Caco-2 (cell line): ENCODE results near the gene APOL1. TPM values are rescaled to one million over a fixed set of nuclear protein-coding genes. Genes with fewer than 3 reads are reported as not detected.

Experiments
- BruUV-seq: library from RNA; stranded (reverse); fragments of 400-500 nt; replicated peaks from 2 replicates; lab custom pipeline; 2021; lab: Mats Ljungman, UMichigan
- CTCF ChIA-PET: fragments of 300-600 bp; sonication (Branson Sonifier 250); formaldehyde crosslinking; loops from one replicate; lab custom pipeline; 2022; ENCODE audit warnings: antibody characterized with exemption; lab: Charles Lee
- POLR2A ChIA-PET: fragments of 300-600 bp; sonication (Branson Sonifier 250); formaldehyde crosslinking; loops from one replicate; lab custom pipeline; 2022; ENCODE audit warnings: antibody characterized with exemption; lab: Charles Lee
- DNase-seq, 2 experiments: peaks; one replicate each; pipeline versions ENCODE4 v3.0.0 to v3.0.0-alpha.2; 2020 to 2022
- H3K27me3 ChIP-seq: replicated peaks from 2 replicates; pipeline ENCODE4 v1.6.0; 2011; ENCODE audit warnings: low read length; ENCODE audit not compliant: control insufficient read depth, insufficient read depth
- H3K36me3 ChIP-seq: 2 replicates; pipeline ENCODE4 v1.5.1; 2011; ENCODE audit warnings: low read length; ENCODE audit not compliant: control insufficient read depth, insufficient read depth
- H3K4me1 ChIP-seq: fragments of 250-450 bp; sonication (Bioruptor Pico); 2 replicates; pipeline ENCODE4 v1.5.1; 2020; ENCODE audit warnings: mild to moderate bottlenecking
- H3K4me3 ChIP-seq: 2 replicates; pipeline ENCODE4 v1.5.1; 2011; ENCODE audit warnings: low read depth, mild to moderate bottlenecking, control low read depth, low read length
- H3K9me3 ChIP-seq: fragments of 250-450 bp; sonication (Bioruptor Pico); 2 replicates; pipeline ENCODE4 v1.5.1; 2020; ENCODE audit warnings: mild to moderate bottlenecking, moderate library complexity
- H3K27ac Mint-ChIP-seq: one replicate; pipeline ENCODE4 v1.8.0; 2022; ENCODE audit warnings: mixed read lengths; ENCODE audit not compliant: unreplicated experiment
- H3K27me3 Mint-ChIP-seq: one replicate; pipeline ENCODE4 v1.8.0; 2022; ENCODE audit warnings: mixed read lengths; ENCODE audit not compliant: insufficient read depth, unreplicated experiment
- H3K36me3 Mint-ChIP-seq: one replicate; pipeline ENCODE4 v1.8.0; 2022; ENCODE audit warnings: mild to moderate bottlenecking, mixed read lengths; ENCODE audit not compliant: insufficient read depth, unreplicated experiment
- H3K4me1 Mint-ChIP-seq: one replicate; pipeline ENCODE4 v1.8.0; 2022; ENCODE audit warnings: low read depth, mixed read lengths; ENCODE audit not compliant: unreplicated experiment
- H3K4me3 Mint-ChIP-seq: one replicate; pipeline ENCODE4 v1.8.0; 2022; ENCODE audit warnings: mild to moderate bottlenecking, moderate library complexity, mixed read lengths; ENCODE audit not compliant: unreplicated experiment
- H3K9me3 Mint-ChIP-seq: one replicate; pipeline ENCODE4 v1.8.0; 2022; ENCODE audit warnings: mixed read lengths; ENCODE audit not compliant: unreplicated experiment
- intact Hi-C: fragments of 100-400 bp; cut with micrococcal nuclease; formaldehyde crosslinking; loops from one replicate; pipeline ENCODE4 v1.10.0; 2022; ENCODE audit not compliant: unreplicated experiment
- total RNA-seq: library from RNA; stranded (reverse); gene quantifications from 2 replicates; pipeline ENCODE4 v1.2.3, GENCODE V29; 2022
- TF ChIP-seq, protein P1 (sequence below), 2 experiments: fragments of 200-600 bp in 1 of 2; IDR thresholded peaks; 1 replicate in 1 of 2; 2 replicates in 1 of 2; pipeline versions ENCODE4 v1.5.1 to v1.8.0; 2011 to 2022; ENCODE audit warnings: antibody characterized with exemption in 1 of 2, control low read depth in 1 of 2, inconsistent platforms in 1 of 2, low read depth in 1 of 2, low read length in 1 of 2, mild to moderate bottlenecking in 1 of 2, moderate library complexity in 1 of 2; ENCODE audit not compliant: insufficient read depth in 1 of 2, severe bottlenecking in 1 of 2, unreplicated experiment in 1 of 2

Gene APOL1
- total RNA-seq, 1 experiment from 2014 or later = 0.39 TPM

DNA sequence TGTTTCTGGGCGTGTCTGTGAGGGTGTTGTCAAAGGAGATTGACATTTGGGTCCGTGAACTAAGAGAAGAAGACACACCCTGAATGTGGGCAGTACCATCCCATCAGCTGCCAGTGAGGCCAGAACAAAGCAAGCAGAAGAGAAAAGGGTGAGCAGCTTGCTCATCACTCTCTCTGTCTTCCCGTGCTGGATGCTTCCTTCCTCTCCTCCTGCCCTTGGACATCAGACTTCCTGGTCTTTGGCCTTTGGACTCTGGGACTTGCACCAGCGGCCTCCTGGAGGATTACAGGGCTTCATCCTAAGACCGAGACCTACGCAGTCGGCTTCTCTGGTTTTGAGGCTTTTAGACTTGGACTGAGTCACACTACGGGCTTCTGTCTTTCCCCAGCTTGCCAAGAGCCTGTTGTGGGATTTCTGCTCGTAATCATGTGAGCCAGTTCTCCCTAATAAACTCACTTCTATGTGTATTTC, 32.4 kb upstream of the APOL1 start:
- no peak for DNase-seq
- TF ChIP-seq, protein P1, sequence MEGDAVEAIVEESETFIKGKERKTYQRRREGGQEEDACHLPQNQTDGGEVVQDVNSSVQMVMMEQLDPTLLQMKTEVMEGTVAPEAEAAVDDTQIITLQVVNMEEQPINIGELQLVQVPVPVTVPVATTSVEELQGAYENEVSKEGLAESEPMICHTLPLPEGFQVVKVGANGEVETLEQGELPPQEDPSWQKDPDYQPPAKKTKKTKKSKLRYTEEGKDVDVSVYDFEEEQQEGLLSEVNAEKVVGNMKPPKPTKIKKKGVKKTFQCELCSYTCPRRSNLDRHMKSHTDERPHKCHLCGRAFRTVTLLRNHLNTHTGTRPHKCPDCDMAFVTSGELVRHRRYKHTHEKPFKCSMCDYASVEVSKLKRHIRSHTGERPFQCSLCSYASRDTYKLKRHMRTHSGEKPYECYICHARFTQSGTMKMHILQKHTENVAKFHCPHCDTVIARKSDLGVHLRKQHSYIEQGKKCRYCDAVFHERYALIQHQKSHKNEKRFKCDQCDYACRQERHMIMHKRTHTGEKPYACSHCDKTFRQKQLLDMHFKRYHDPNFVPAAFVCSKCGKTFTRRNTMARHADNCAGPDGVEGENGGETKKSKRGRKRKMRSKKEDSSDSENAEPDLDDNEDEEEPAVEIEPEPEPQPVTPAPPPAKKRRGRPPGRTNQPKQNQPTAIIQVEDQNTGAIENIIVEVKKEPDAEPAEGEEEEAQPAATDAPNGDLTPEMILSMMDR (IDR thresholded peaks at IDR 0.05; ENCODE audit: insufficient read depth in 1 of 2, low read depth in 1 of 2, low read length in 1 of 2, severe bottlenecking in 1 of 2, unreplicated experiment in 1 of 2) = no peak
- CTCF ChIA-PET = interaction anchor here (0.8 to 1.2 kb wide), 2 partner anchors 26 to 48 kb away, joined by 3 read pairs; no protein-coding TSS in a partner anchor
- POLR2A ChIA-PET = no interaction called here
- no TSS peak for BruUV-seq
- Histone ChIP-seq H3K9me3 (no peaks in the 10 kb centered on the region), H3K4me1 (no peaks in the 10 kb centered on the region), H3K4me3 (no peak overlapping the region), H3K36me3 (no peaks in the 10 kb centered on the region), H3K27me3 (no peaks in the 10 kb centered on the region)
- Mint-ChIP-seq H3K27ac (no peak overlapping the region), H3K36me3 (no peaks in the 10 kb centered on the region), H3K4me1 (peaks cover 24% of the 10 kb centered on the region), H3K9me3 (no peaks in the 10 kb centered on the region), H3K4me3 (no peak overlapping the region), H3K27me3 (peaks cover 7% of the 10 kb centered on the region)
- intact Hi-C loops = loop anchor here (5.0 to 10.0 kb wide), 2 partner anchors 38 to 54 kb away; no protein-coding TSS in a partner anchor

DNA sequence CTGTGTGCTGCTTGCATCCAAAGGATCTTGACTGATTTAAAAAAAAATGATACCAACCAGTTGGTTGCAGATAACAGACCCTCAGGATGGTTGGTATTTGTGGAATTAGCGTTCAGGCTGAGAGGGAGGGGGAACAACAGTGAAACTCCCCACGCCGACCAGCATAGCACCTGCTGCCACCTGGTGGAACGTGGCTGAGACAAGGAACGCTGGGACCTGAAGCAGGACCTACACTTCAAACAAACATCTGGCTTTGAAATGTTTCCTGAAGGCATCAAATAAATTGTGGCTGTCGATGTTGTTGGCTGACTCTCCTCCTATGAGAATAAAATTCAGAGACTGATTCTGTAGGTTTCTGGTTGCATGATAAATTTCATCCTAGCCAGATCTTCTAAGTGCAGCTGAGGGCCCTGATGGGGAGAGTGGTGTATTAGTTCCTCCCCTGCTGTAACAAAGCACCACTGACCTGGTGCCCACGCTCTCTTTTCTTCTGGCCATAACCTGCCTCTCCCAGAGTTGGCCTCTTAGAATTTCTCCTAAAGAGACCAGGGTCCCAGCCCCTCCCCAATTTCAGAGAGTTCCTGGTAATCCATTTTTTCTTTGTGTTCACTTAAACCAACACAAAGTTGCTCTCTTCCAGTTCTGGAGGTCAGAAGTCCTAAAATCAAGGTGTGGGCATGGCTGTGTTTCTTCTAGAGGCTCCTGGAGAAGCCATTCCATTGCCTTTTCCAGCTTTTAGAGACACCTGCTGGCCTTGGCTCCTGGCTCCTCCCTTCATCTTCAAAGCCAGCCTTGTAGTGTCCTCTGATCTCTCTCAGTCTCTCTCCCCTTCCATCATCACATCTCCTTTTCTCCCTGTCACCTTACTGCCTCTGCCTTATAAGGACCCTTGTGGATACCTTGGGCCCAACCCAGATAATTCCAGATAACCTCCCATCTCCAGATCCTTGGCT, 30.9 kb upstream of the APOL1 start:
- Mint-ChIP-seq H3K4me3 (no peak overlapping the region), H3K27ac (no peak overlapping the region), H3K36me3 (no peaks in the 10 kb centered on the region), H3K4me1 (peaks cover 24% of the 10 kb centered on the region), H3K9me3 (no peaks in the 10 kb centered on the region), H3K27me3 (peaks cover 6% of the 10 kb centered on the region)
- no peaks in the 10 kb centered on the region for H3K9me3 ChIP-seq
- BruUV-seq = no TSS peak
- ChIA-PET CTCF (no interaction called here), POLR2A (no interaction called here)
- no peaks in the 10 kb centered on the region for H3K4me1 ChIP-seq
- no peaks in the 10 kb centered on the region for H3K27me3 ChIP-seq
- intact Hi-C loops = loop anchor here (1.0 to 10.0 kb wide), 4 partner anchors 27 to 77 kb away; no protein-coding TSS in a partner anchor
- peak; percentile 53 to 68 for DNase-seq
- no peak overlapping the region for H3K4me3 ChIP-seq
- no peaks in the 10 kb centered on the region for H3K36me3 ChIP-seq
- TF ChIP-seq, protein P1 (IDR thresholded peaks at IDR 0.05; ENCODE audit: insufficient read depth in 1 of 2, low read depth in 1 of 2, low read length in 1 of 2, severe bottlenecking in 1 of 2, unreplicated experiment in 1 of 2) = peak; percentile 64 to 92

DNA sequence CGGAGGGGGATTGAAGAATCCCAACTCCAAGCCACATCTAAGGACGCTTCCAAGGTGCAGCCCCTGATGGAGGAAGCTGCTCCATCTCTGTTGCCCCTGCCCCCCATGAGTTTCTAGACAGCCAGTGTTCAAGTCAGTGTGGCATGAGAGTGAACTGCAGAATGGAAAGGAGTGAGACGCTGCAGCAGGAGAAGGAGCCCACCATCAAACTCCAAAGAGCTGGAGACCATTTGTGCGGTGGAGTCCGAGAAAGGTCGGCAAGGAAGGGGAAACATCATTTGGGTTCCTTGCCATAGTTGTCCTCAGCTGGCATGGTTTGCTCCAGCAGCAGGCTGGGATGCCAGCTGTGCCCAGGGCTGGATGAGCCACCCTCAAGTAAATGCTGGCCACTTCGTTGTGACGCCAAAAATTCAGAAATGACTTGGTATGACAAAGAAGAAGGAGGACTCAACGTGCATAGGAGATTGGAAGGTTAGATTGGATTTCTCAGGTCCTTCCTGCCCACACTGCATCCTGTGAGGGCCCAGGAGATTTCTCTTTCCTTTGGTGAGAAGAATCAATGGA, 30.0 kb upstream of the APOL1 start:
- POLR2A ChIA-PET = no interaction called here
- TF ChIP-seq, protein P1 (IDR thresholded peaks at IDR 0.05; ENCODE audit: insufficient read depth in 1 of 2, low read depth in 1 of 2, low read length in 1 of 2, severe bottlenecking in 1 of 2, unreplicated experiment in 1 of 2) = no peak
- no peaks in the 10 kb centered on the region for H3K9me3 Mint-ChIP-seq
- no peaks in the 10 kb centered on the region for H3K4me1 ChIP-seq
- no peak overlapping the region for H3K27ac Mint-ChIP-seq
- no peaks in the 10 kb centered on the region for H3K36me3 ChIP-seq
- no TSS peak for BruUV-seq
- CTCF ChIA-PET = no interaction called here
- H3K4me1 Mint-ChIP-seq = peaks cover 24% of the 10 kb centered on the region
- peaks cover 6% of the 10 kb centered on the region for H3K27me3 Mint-ChIP-seq
- H3K4me3 Mint-ChIP-seq = no peak overlapping the region
- no peaks in the 10 kb centered on the region for H3K9me3 ChIP-seq
- no peaks in the 10 kb centered on the region for H3K36me3 Mint-ChIP-seq
- intact Hi-C loops = loop anchor here (1.0 to 10.0 kb wide), 3 partner anchors 28 to 52 kb away; no protein-coding TSS in a partner anchor
- no peak for DNase-seq
- H3K4me3 ChIP-seq = no peak overlapping the region
- H3K27me3 ChIP-seq = no peaks in the 10 kb centered on the region
